HG02642 (cell line): Measurements from ENCODE around the gene CYP2S1.
"Not testable (repeated sequence)": the region's sequence is repeated elsewhere in the genome, so short reads cannot be mapped to it uniquely, and the experiment has no call there.

ENCODE experiments used
- ATAC-seq: cut with Tn5 transposase; IDR thresholded peaks from one replicate; pipeline ENCODE4 v1.9.1; 2021; ENCODE audit warnings: mild to moderate bottlenecking; ENCODE audit not compliant: unreplicated experiment, poor library complexity

The CYP2S1 gene

GRCh38 chr19:41224632-41225031 lies 31.6 kb downstream of the CYP2S1 start:
- ATAC-seq = no peak

GRCh38 chr19:41225238-41226052 lies 32.4 kb downstream of the CYP2S1 start:
- no peak for ATAC-seq

DNA sequence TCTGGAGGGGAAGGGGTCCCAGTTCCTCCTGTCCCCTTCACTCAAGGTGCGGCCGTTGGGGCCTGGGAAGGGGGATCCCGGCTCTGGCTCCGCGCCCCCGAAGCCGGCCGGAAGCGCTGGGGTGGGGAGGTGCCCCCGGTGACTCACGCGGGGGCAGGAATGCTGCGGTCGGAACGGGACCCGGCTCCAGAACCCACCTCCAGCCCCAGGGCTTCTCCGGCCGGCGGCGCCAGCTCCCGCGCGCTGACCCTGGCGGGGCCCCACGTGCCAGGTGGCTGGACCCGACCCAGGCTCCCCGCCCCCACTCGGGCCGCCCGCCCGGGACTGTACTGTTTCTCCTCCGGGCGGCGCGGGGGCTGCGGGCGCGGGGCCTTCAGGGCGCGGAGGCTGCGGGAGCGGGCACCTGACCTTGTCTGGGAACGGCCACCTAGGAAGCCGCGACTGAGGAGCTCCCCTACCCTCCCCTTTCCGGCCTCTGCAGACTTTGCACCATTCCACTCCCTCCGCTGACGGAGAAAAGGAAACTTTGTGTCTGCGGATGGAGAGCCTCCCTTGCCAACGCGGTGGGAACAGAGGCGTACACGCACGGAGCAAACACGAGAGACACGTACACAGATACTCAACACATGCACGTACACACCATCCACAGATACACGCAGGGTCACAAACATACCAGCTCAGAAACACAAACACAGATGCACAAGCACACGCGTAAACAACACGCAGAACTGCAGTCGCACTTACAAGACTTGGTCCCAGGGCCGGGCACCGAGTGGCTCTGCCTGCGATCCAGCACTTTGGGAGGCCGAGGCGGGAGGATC lies 33.2 kb downstream of the CYP2S1 start:
- no peak for ATAC-seq

- no peak for ATAC-seq
Measured at GRCh38 chr19:41226874-41227390, 33.9 kb downstream of the CYP2S1 start.

DNA sequence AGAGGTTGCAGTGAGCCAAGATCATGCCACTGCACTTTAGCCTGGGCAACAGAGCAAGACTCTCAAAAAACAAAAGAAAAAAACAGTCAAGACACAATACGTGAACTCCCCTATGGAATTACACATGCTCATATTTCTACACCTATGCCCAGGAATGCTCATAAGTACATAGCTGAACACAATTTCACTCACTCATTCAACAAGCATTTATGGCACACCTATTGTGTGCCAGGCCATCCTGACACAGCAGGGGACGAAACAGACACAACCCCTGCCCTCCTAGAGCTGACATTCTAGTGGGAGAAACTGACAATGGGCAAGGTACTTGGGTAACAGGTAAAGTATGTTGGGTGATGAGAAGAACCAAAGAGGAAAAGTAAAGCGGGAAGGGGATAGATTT lies 35.5 kb downstream of the CYP2S1 start:
- no peak for ATAC-seq

- ATAC-seq = not testable (repeated sequence)
Measured at GRCh38 chr19:41229338-41229737, 36.3 kb downstream of the CYP2S1 start.

- no peak for ATAC-seq
Measured at GRCh38 chr19:41230067-41230857, 37.2 kb downstream of the CYP2S1 start.

DNA sequence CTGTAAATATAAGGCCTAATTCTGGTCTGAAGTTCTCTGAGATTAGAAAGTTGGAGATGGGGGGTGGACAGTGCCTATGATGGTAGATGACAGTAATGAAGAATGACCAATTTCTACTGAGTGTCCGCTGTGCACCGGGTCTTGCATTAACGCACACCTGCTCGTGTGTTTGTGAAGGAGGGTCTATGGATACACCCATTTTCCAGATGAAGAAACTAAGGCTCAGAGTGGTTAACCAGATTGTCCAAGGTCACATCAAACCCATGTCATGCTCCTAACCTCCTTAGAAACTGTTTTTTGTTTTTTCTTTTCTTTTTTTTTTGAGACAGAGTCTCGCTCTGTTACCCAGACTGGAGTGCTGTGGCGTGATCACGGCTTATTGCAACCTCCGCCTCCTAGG lies 39.7 kb downstream of the CYP2S1 start:
- ATAC-seq = no peak

DNA sequence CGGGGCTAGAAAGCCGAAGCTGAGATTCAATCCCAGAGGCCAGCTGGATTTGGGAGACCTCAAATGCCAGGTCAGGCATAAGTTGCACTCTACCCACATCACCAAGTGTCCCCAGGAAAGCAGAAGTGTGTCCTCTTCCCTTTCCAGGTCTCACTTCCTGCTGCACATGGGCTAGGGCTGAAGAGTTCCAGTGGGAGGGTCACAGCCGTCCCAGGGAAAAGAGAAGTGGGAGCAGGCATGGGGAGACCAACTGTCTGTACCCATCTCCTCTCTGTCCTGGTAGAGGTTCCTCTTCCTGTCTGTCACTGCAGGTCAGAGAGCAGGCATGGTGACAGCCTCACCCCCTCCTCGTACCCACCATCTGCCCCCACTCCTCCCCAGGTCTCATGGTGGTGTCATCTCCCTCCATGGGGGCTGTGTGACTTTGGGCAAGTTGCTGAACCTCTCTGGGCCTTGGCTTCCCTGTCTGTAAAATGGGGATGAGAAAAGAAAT lies 40.8 kb downstream of the CYP2S1 start:
- no peak for ATAC-seq

GRCh38 chr19:41234512-41235168 lies 41.6 kb downstream of the CYP2S1 start:
- no peak for ATAC-seq

DNA sequence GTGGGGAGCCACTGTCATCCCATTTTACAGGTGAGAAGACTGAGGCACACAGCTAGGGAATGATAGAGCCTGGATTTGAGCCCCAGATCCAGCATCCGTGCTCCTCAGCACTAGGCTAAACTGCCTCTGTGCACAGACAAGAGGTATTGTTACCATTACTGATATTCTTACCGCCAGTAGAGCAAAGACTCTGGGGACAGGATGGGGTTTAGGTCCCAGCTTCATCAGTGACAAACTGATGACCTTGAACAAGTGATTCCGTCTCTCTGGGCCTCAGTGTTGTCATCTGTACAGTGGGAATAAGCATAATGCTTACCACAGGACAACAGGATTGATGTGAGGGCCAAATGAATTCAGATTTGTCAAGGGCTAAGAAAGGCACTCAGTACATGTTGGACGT lies 42.5 kb downstream of the CYP2S1 start:
- no peak for ATAC-seq

DNA sequence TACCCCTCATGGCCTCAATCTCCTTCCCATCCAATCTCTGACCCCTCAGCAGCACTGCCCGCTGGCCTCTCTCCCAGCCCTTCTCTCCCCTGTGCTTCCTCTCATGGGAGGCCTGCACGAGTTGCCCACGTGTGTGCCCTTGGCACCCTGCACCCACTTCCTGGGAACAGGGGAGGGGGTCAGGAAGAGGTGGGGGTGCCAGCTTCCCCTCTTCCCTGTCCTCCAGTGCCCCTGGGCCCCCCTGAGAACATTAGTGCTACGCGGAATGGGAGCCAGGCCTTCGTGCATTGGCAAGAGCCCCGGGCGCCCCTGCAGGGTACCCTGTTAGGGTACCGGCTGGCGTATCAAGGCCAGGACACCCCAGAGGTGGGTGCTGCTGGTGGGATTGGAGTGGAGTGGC lies 45.2 kb downstream of the CYP2S1 start:
- no peak for ATAC-seq

- ATAC-seq = no peak
Measured at GRCh38 chr19:41239363-41239762, 46.3 kb downstream of the CYP2S1 start.

DNA sequence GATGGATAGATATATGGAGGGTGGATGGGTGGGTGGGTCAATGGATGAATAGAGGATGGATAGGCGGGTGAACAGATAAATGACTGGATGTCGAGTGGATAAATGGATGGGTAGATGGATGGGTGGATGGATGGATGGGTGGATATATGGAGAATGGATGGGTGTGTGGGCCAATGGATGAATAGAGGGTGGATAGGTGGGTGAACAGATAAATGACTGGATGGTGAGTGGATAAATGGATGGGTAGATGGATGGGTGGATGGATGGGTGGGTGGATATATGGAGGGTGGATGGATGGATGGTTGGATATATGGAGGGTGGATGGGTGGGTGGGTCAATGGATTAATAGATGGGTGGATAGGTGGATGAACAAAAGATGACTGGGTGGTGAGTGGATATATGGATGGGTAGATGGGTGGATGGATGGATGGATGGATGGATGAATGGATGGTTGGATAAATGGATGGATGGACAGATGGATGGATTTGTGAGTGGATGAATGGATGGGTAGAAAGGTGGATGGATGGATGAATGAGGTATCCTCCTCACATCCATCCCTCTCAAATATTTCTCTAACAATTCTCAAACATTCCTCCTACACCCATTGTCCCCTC lies 47.0 kb downstream of the CYP2S1 start:
- ATAC-seq = no peak

GRCh38 chr19:41241859-41242258 lies 48.8 kb downstream of the CYP2S1 start:
- no peak for ATAC-seq

DNA sequence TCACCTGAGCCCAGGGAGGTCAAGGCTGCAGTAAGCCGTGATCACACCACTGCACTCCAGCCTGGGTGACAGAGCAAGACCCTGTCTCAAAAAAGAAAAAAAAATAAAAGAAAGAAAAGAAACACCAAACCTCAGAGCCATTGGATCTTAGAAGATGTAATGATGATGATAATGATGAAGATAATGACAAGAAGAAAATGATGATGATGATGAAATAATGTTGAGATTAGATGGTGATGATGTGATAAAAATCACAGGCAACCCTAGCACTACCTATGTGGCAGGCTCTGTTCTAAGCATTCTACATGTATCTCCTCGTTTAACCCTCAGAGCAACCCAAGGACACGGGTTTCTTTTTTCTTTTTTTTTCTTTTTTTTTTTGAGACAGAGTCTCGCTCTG lies 51.1 kb downstream of the CYP2S1 start:
- ATAC-seq = no peak

DNA sequence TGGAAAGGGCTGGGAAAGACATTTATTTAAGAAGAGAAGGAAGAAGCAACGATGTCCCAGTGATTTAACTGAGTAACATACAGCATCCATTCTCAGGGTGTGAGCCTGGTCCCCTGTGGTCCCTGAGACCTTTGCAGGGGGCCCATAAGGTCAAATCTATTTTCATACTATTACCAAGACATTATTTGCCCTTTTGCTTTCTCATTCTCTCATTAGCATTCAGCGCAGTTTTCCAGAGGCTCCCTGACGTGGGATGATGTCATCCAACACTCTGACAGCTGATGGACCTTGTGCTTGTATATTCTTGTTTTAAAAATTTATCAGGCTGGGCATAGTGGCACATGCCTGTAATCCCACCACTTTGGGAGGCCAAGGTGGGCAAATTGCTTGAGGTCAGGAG lies 52.8 kb downstream of the CYP2S1 start:
- ATAC-seq = no peak

GRCh38 chr19:41248895-41249294 lies 55.9 kb downstream of the CYP2S1 start:
- ATAC-seq = no peak

DNA sequence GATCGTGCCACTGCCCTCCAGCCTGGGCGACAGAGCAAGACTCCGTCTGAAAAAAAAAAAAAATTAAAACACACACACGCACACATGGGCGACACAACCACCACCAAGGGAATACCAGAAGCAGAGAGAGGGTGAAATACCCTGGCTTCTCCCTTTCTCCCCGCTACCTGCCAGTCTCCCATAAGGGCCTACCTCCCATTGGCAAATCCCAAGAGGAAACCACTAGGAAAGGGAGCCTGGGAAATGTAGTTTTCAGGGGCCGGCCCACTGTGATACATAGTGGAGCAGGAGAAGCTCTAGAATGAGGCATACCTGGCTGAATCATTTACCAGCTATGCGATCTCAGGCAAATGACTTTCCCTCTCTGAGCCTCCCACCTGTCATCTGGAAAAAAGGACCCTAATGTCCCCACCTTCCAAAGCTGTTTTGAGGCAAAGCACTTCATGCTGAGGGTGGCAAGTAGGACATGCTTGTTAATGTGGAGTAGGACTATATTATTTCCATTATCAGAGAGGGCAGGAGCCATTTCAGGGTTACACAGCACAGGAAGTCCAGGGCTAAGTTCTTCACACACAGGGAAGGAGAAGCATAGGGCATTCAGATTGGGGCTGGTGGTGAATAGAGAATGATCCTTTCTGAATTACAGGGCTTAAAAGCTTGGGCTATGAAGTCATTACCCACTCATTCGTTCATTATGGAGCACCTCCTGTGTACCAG lies 56.8 kb downstream of the CYP2S1 start:
- ATAC-seq = no peak
